HG02938 (cell line): ENCODE measurements around the gene DMD.
A peak's percentile ranks its signal among the peaks of the same experiment; 100 is the strongest.
"Not testable (repeated sequence)": the region's sequence is repeated elsewhere in the genome, so short reads cannot be mapped to it uniquely, and the experiment has no call there.

ENCODE experiments used
- ATAC-seq: cut with Tn5 transposase; IDR thresholded peaks from one replicate; pipeline ENCODE4 v1.9.1; 2021; ENCODE audit warnings: mild to moderate bottlenecking, moderate library complexity; ENCODE audit not compliant: unreplicated experiment

The DMD gene

DNA sequence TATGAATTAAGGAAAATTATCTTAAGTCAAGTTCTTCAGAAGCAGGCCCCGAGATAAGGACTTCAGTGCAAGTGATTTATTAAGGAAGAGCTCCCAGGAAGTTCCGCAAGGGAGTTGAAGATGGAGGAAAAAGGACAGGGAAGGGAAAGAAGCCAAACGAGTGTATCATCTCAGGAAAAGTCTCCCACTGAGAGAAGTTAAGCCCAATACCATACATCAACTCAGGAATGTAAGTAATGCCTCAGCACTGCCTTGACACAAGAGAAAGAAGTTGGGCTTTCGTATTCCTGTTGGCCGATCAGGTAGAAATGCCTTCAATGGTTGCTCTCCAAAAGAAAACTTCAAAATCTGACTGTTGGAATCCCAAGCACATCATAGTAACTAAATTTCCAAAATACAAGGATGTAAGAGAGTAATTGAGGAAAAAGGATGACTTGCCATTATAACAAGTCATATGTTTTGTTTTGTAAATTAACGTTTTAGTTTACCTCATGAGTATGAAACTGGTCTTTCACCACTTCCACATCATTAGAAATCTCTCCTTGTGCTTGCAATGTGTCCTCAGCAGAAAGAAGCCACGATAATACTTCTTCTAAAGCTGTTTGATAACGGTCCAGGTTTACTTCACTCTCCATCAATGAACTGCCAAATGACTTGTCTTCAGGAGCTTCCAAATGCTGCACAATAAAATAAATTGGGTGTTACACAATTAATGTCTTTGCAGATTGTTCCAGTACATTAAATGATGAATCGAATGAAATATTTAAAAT, 566.7 kb downstream of the DMD start:
- no peak for ATAC-seq

DNA sequence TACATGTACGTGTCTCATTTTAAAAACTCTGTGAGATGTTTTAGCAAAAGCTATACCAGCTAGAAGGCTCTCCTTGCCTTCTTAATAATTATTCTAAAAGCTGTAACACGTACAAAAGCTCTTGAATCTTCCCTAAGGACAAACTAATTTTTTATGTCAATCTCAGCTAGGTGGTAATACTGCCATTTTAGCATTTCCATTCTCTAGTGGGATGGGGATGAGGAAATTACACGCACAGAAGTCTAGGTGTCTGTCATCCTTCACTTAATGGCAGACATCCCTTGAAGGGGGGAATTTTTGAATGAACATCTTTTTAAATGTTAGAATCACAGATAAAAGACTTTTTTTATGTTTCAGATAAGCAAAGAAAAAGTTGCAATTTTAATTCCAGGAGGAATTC, 569.1 kb downstream of the DMD start:
- no peak for ATAC-seq

DNA sequence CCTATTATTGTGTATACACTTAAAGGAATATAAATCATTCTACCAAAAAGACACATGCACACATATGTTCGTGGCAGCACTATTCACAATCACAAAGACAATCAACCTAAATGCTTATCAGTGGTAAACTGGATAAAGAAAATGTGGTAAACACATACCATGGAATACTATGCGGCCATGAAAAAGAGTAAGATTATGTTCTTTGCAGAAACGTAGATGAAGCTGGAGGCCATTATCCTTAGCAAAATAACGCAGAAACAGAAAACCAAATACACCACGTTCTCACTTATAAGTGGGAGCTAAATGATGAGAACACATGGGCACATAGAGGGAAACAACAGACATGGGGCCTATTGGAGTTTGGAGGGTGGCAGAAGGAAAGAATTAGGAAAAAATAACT, 593.2 kb downstream of the DMD start:
- no peak for ATAC-seq

DNA sequence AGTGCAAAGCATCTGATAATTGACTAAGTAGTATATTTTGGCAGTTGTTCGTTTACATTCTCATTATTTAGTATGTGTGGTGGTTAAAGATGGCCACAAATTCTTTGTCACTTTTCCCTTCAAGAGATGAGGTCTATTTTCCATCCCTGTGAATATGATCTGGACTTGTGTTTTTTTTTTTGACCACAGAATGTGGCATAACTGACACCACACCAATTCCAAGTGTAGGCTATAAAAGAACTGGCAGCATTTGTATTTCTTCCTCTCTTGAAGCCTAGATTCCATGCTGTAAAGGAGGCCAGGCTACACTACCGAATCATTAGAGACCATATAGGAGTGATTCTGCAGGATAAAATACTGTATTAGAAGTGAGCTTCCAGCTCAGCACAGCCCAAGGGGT, 596.6 kb downstream of the DMD start:
- ATAC-seq: no peak

DNA sequence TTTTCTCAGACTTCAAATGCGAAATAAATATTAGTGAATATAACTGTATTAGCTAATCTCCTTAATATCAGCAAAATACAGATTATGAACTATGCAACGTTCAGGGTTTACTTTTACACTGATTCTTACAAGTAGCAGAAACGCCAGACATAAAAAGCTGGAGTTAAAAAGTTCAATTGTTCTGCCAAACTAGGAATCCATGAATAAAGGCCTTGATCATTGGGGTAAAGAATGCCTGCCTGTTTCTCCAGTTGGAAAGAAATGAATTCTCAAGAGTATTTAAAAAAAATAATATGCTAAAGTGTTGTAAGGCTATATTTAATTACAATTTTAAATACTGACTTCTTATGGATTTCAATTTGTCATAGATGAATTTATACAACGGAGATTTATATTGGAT, 612.2 kb downstream of the DMD start:
- ATAC-seq: no peak

DNA sequence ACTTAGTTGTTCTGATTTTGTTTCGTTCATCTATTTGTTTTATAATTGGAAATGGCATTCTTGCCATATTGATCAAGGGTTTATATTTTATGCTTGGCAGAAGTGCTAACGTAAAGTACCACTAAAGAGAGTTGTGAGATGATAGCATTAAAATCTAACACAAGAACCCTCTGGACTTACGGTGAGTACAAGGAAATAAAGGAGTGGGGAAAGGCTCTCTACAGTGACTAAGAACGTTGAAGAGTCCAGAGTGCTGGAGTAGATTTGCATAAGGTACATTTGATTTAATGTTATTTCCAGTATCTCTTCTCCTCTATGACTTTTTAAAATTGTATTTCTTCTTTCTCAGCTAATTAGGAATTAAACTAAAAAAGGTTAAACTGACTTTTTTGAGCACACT, 612.6 kb downstream of the DMD start:
- no peak for ATAC-seq

DNA sequence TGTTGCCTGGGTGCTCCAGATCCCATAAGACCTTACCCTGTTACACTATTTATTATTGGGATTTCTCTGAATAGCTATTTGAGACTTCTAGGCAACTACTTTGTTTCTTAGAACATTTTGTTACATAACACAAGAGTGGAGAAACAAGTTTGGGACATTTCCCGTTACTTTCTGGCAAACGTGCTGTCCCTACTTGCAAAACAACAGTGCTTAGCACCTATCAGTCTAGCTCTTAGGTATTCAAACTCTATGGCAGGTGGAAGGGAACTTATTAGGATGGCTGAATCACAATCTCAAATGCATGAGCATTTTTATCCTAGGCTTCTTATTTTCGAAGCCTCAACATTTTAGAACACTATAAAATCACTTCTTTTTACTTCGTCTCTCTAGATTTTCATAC, 613.6 kb downstream of the DMD start:
- no peak for ATAC-seq

DNA sequence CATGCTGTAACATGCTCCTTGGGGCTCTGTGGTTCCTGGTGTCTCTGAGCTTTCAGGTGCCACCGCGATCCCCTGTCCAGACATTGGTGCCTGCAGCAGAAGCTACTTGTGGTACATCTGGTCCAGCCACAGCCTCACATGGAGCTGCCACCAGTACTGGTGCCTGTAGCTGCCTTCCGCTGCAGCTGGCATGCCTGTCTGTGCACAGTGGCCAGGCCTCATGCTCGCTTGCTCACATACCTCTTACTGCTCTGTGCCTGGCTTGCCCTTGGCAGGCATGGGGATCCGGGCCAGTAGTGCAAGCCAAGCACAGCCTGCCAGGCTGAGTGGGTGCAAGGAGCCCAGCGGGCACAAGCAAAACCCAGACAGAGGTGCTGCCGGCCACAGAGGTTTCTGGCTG, 618.6 kb downstream of the DMD start:
- ATAC-seq: no peak

DNA sequence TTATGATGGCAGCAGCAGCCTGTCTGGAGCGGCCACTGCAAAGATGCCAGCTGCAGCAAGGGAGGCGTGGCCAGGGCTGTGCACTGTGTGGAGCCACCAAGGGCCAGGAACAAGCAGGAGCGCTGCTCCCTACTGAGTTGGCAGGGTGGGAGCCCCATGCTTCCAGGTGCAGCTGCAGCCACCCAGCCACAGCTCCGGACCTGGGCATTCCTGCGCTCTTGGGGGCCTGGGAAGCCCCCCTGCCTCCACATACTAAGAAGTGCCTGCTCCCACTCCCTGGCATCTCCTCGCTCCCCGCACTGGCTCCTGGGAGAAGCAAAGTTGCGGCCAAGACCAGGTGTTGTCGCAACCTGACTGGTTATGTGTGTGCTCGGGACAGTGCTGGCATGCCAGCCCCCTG, 619.8 kb downstream of the DMD start:
- no peak for ATAC-seq

DNA sequence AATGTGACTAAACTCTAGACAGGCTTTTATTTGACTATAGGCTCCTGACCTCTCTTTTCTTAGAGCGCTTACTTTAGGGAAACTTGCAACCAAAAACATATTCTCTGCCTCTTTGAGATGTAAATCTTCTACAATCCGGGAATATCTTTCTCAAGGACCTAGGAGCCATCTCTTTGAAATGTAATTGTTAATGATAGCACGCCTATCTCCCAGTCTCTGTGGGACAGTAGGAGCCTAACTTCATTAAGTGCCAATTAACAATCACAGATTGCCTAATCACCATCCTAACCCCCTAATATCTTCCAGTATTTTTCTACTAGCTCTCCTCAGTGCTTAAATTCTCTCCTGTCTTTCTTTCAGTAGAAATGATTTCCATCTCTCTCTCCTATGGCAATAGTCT, 628.6 kb downstream of the DMD start:
- no peak for ATAC-seq

DNA sequence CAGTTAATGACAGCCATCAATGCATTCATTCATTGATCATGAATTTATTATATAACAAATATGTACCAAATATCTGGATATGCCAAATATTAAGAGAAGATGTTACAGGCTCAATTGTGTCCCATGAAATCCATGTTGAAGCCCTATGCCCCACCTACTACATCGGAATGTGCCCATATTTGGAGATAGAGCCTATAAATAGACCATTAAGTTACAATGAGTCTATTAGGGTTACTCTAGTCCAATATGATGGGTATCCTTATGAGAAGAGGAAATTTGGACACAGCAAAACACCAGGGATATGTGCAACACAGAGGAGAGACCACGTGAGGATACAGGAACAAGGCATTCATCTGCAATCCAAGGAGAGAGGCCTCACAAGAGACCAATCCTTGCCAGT, 634.5 kb downstream of the DMD start:
- ATAC-seq: no peak

DNA sequence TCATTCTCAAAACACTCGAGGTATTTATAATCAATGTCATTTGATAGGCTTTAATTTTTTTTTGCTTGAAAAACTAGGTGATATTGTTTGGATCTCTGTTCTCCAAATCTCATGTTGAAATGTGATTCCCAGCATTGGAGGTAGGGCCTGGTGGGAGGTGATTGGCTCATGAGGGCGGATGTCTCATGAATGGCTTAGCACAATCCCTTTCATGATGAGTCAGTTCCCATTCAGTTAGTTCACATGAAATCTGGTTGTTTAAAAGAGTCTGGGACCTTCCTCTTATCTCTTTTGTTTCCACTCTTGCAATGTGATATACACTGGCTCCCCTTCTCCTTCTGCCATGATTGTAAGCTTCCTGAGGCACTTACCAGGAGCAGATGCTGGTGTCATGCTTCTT, 638.7 kb downstream of the DMD start:
- no peak for ATAC-seq

DNA sequence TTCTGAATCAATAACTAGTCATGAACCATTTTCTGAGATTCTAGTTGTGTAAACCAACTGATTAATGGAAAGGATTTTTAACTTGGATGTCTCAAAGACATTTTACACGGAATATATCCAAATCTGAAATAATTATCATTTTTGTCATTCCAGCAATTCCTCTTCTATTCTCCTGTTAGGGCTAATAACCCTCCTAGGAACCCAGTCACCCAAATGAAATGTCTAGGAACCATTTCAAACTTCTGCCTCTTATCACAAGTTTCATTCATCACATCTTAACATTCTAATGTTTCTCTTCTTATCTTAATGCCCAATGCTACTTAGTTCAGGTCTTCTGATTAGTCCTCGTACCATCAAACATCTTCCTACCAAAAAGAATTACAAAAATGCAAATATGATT, 639.8 kb downstream of the DMD start:
- no peak for ATAC-seq

DNA sequence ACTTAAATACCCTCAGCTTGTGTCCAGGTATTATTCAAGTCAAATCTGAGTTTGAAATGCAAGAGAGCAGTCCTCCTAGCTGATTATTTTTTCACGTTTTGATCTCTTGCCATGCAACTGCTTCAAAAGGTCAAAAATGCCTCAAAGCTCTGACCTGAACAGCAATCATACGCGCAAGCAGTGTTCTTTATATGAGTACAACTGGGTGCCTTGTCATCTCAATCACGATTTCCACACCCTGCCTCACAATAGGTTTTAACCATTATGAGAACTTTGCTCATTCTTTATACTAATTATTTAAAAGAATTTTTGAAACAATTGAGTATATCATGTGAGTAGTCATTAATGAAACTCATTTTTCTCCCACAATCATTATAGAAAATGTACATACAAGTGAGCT, 649.1 kb downstream of the DMD start:
- ATAC-seq: no peak

DNA sequence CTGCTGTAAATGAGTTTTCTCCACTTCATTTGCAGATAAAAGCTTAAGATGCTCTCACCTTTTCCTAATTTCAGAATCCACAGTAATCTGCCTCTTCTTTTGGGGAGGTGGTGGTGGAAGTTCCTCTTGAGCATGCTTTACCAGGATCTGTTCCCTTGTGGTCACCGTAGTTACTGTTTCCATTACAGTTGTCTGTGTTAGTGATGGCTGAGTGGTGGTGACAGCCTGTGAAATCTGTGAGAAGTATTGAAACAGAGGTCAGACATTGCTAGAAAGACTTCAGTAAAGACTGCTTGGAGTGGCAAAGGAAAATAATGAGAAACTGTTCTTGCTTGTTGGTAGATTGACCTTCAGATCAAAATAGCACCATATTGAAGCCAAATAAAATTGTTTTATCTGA, 666.2 kb downstream of the DMD start:
- ATAC-seq: no peak

DNA sequence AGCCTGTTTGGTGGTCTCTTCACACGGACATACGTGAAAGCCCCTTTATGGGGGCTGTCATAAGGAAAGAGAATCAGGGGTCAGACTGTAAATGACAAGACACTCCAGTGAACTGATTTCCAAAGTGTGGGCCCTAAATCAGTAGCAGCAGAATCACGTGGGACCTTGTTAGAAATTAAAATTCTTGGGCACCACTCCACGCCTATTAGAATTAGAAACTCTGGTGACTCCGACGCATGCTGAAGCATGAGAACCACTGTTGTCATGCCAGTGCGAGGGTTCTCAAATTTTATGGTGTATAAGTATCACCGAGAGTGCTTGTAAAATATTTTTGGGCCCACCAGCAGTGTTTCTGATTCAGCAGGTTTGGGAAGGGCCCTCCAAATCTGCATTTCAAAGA, 672.8 kb downstream of the DMD start:
- no peak for ATAC-seq

DNA sequence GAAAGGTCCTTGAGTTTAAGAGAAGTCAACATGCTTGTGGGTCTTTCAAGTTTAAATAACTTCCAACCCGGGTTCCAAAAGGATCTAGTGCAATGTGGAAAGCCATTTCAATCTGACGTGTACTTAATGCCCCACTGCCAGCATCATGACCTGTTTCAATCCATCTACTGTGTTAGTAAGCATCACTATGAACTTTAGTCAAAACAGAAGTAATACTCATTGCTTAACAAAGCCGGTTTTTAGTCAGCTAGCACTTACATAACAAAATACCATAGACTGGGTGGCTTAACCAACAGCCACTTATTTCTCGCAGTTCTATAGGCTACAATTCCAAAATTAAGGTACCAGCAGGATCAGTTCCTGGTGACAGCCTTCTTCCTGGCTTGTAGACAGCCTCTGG, 677.5 kb downstream of the DMD start:
- peak; percentile 59 for ATAC-seq

DNA sequence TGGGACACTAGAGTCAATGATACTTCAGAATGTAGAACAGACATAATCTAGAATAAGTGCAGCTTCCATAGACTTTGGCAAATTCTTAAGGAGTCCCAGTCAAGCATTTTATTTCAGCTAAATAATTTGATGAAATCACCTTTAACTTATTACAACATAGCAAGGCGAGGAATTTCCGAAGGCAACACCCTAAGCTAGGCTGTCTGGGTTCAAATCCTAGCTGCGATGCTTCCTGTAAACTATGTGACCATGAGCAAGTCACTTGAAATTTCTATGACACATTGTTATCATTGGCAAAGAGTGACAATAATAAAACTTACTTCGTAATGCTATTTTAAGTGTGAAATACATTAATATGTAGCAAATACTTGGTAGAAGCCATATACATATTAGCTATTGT, 679.1 kb downstream of the DMD start:
- ATAC-seq: no peak

DNA sequence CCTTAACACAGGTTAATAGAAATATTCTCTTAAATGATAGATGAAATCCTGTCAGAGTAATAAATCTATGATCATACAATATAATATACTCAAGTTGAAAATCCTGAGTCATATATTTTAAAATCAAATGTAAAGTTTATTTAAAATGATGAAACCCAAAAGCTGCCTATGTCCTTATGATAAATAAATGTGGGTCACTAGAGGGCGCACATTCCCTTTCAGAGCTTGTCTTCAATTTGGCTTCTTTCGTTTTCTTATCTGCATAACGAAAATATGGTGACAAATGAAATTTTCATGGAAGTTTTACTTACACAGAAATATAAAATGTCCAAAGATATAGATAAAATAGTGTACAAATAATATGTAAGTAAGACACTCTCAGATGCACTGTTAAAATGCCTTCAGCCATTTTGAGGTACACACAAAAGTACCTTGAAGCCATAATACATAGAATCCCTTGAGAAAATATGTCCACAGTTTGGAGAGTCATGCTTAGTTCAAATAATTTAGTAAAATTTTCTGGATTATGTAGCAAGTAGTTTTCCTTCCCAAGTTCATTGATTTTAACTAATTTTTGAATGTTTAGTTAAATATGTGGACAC, 680.4 kb downstream of the DMD start:
- peak; percentile 49 for ATAC-seq

DNA sequence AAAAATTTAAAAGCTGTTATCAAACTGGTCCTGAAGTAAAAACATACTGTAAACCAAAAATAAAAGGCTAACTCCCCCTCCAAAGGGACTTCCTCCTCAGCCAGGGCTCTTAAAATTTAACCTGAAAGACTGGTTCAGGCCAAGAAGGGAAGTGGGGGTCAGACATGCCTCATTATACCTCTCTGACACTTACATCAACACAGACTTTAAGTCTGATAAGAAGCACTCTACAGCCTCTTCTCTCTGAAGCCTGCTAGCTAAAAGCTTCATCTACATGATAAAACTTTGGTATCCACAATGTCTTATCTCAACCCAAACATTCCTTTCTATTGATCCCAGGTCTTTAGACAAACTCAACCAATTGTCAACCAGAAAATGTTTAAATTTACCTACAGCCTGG, 682.9 kb downstream of the DMD start:
- ATAC-seq: not testable (repeated sequence)

DNA sequence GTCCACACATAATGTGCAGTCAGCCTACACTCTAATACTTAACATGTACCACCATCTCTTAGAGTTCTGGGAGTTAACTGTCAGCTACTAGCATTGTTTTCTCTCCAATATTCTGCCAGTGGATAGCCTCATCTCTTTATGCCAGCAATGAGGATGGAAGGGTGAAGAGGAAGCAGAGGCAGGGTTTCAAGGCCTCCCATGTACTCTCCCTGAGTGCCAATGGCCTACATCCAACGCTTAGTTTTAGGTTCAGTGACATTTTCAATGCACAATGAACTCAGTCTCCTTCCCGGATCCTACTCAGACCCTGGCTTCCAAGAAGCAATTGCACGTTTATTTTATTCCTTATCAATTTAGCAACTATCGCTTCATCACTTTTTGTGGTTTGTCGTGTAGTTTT, 686.1 kb downstream of the DMD start:
- ATAC-seq: no peak

DNA sequence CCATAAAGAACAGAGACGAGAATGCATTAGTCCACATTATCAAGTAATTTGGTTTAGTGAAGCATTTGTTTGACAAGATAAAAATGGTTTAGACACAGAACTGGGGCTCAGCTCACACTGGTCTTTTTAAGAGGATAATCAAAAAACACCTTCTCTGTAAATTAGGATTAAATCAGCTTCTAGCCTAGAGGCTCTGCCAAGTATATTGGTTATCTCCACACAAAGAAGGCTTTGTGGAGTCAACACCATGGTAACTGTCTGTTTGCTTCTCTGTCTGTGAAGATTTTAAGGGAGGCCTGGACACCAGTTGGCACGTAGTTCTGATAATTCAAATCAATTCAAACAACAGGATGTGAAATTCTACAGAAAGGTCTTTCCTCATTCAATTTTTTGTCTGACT, 687.0 kb downstream of the DMD start:
- ATAC-seq: no peak

DNA sequence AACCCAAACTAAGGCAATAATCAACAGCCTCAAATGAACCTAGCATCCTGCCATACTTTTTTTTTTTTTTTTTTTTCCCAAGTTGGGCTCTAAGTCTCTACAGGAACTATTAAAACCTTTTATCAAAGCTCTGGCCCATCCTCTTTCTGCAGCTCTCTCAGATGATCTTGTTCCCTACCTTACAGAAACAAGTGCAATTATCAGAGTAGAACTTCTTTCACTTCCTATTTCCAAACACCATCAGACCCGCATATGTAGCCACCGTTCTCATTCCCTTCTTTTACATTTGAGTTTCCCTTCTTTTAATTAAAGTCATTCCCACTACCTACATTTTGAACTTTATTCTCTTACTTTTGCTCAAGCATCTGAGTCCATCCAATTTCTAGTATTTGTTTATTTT, 690.6 kb downstream of the DMD start:
- ATAC-seq: no peak
